GM18498 (cell line): ENCODE data around the gene STKLD1.
"Not testable (repeated sequence)": the region's sequence is repeated elsewhere in the genome, so short reads cannot be mapped to it uniquely, and the experiment has no call there.

Experiments
- ATAC-seq: cut with Tn5 transposase; IDR thresholded peaks from one replicate; pipeline ENCODE4 v1.9.1; 2021; ENCODE audit warnings: mild to moderate bottlenecking, moderate library complexity; ENCODE audit not compliant: unreplicated experiment

Gene STKLD1

DNA sequence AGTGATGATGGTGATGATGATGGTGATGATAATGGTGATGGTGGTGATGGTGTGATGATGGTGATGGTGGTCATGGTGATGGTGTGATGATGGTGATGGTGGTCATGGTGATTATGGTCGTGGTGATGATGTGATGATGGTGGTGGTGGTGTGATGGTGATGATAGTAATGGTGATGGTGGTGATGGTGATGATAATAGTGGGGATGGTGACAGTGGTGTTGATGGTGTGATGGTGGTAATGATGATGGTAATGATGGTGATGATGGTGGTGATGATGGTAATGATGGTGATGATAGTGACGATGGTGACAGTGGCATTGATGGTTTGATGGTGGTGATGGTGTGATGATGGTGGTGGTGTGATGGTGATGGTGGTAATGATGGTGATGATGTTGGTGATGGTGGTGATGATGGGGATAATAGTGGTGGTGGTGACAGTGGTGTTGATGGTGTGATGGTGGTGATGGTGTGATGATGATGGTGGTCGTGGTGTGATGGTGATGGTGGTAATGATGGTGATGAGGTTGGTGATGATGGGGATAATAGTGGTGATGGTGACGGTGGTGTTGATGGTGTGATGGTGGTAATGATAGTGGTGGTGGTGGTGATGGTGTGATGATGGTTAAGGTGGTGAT, 6.5 kb downstream of the STKLD1 start:
- no peak for ATAC-seq

DNA sequence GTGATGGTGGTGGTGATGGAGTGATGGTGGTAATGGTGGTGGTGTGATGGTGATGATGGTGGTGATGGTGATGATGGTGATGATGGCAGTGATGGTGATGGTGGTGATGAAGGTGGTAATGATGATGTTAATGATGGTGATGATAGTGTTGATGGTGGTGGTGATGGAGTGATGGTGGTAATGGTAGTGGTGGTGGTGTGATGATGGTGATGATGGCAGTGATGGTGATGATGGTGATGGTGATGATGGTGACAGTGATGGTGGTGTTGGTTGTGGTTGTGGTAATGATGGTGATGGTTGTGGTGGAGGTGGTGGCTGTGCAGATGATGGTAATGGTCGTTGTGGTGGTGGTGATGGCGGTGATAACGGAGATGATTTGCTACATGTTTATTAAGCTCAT, 7.3 kb downstream of the STKLD1 start:
- ATAC-seq: no peak

DNA sequence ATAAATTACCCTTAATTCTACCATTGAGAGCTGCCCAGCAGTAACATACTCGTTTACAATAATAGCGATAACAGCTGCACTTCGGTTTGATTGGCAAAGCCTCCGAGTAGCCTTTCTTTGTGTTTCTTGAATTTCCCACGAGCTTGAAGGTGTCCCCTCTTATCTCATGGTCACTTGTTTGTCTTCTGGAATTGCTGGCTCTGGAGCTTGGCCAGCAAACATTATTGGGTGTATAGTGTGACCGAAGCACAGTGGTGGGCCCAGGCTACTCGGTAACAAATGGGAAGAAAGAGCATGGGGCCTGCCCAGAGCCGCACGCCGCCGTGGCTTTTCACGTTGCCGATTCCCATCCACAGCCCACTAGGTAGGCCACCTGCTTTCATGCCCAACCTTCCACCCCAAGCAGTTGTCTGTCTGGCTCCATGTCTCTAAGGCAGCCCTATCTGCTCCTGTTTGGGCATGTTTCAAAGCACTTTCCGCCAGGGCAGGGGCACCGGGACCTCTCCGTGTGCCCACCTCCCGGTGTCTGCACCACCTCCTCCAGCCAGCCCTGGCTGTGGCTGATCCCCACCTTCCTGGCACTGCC, 8.7 kb downstream of the STKLD1 start:
- no peak for ATAC-seq

DNA sequence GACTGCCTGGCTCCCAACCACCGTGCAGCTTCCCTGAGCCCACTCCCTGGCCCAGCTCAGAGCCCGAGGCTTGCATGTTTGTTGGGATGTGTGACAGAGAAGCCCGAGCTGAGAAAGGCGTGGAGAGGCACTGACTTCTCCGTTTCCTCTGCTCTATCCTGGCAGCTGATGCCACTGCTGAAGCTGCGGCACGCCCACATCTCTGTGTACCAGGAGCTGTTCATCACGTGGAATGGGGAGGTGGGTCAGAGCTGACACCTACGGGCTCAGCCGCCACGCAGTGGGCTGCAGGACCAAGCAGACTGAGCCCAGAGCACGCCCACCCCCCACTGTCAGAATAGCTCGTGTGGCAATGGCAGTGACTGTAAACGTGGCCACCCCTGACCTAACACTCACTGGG, 9.3 kb downstream of the STKLD1 start:
- ATAC-seq: no peak

DNA sequence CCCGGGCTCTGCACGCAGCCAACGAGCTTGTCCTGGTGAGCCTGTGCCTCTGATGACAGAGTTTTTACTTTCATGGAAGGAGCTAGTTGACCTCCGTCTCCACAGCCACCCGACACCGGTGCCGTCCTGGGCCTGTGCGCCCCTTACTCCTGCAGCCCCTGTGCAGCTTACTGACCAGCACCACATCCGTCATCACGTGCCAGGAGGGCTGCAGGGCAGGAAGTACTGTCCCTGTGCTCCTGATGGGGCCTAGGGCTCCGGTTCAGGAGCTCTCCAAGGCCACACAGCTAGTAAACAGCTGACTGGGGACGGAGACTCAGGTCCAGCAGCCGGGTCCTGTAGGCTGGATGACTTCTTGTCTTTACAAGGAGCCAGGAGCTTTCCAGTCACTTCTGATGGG, 10.2 kb downstream of the STKLD1 start:
- no peak for ATAC-seq

DNA sequence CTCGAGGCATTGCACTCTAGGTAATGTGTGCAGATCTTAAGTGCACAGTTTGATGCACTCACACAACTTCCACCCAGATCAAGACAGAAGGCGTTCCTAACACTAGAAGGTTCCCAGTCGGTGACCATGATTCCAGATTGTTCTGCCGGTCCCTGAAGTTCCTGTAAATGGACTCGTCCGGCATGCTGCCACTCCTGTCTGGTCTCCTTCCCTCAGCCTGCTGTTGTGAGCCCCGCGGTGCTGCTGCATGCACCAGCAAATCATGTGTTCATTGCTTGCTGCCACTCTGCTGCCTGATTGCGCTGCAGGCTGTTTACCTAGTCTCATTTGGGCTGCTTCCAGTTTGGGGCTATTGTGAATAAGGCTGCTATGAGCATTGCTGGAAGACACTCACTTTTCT, 11.5 kb downstream of the STKLD1 start:
- ATAC-seq: no peak

DNA sequence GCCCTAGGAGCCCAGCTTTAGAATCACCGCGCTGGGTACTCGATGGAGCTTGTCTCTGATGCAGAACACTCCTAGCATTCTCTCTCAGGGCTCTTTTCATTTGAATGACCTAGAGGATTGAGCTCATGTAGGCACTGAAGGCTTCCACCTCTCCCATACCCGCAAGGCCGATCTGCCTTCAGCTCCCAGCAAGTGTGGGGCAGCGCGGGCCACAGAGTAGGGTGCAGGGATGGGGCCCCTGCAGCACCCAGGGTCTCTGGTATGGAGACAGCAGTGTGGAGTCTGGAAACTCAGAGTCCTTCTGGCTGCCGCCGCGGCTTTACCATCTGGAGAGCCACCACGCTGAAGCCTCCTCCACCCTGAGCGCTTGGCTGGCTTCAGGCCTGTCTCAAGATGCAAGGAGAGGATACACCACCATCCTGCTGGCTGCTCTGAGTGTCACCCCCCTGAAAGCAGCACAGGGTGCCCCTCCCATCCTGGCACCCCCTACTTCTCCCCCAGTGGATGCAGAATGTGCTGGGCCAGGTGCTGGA, 12.9 kb downstream of the STKLD1 start:
- no peak for ATAC-seq

DNA sequence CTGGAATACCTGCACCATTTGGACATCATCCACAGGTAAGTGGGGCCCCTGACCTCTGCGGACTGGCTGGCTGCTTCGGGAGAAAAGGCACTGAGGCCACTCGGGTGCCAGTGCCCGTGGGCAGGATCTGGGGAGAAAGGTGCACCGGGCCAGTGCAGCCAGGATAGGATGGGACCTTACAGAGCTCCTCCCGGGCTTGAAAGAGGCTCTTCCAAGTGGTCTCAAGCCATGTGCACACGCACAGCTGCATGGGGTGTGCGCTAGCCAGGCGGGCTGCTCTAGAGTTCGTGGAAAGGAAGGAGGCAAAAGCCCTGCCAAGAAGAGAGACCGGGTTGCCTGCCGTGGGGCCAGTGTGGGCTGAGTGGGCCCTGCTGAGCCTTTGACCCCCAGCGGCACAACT, 13.4 kb downstream of the STKLD1 start:
- ATAC-seq: no peak

DNA sequence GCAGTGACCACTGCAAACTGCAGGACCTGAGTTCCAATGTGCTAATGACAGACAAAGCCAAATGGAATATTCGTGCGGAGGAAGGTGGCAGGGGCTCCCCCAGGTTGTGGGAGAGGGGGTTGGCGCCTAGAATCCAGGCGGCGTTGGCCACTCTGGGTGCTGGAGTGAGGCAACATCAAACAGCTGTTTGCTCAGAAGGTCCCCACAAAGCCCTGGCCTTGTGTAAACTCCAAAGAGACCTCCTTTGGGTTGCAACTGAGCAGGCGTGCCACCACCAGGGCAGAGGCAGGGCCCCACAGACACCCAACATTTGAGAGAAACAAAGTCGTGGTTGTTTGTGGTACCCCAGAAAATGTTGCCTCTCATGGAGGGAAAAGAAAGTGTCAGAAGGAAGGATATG, 14.5 kb downstream of the STKLD1 start:
- ATAC-seq: no peak

DNA sequence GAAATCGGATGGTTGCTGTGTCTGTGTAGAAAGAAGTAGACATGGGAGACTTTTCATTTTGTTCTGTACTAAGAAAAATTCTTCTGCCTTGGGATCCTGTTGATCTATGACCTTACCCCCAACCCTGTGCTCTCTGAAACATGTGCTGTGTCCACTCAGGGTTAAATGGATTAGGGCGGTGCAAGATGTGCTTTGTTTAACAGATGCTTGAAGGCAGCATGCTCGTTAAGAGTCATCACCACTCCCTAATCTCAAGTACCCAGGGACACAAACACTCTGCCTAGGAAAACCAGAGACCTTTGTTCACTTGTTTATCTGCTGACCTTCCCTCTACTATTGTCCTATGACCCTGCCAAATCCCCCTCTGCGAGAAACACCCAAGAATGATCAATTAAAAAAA, 15.3 kb downstream of the STKLD1 start:
- not testable (repeated sequence) for ATAC-seq

DNA sequence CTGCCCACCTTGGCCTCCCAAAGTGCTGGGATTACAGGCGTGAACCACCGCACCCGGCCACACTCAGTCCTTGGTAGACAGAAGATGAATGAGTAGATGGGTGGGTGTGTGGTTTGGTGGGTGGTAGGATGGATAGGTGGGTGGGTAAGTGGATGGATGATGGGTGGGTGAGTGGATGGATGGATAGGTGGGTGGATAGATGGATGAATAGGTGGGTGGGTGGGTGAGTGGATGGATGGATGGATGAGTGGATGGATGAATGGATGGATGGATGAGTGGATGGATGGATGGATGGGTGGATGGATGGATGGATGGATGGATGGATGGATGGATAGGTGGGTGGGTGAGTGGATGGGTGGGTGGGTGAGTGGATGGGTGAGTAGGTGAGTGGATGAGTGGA, 16.1 kb downstream of the STKLD1 start:
- ATAC-seq: not testable (repeated sequence)

DNA sequence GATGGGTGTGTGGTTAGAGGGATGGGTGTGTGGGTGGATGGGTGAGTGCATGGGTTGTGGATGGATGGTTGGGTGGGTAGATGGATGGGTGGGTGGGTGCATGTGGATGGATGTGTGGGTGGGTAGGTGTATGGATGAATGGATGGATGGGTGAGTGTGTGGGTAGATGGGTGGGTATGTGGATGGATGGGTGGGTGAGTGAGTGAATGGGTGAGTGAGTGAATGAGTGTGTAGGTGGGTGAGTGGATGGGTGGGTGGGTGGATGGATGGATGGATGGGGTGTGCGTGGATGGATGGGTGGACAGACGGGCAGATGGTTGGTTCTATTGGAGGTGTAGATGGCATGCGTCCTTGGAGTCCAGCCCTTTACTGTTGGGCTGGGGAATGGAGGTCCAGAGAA, 17.2 kb downstream of the STKLD1 start:
- ATAC-seq: no peak

DNA sequence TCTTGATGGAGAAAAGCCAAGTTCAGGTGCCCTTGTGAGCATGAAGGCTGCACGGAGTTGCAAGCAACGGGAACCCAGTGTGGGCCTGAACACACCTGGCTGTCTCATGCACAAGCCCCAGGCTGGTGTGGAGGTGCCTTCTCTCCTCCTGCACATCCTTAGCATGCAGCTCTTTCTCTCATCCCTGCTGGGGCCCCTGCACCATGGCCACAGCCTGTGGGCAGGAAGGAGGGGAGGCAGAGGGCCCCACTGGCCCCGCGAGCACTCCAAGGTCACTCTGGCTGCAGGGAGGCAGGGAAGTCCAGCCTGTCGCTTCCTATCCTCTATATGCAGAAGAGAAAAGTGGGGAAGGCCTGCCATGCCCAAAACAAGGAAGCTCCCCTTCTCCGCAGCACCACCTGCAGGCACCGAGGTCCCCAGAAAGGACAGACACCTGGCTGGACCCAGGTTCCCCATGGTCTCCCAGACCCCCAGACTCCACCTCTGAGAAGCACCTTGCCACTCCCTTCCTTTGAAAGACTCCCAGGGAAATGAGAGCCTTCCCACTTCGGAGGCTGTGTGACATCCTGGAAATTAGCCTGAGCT, 18.6 kb downstream of the STKLD1 start:
- no peak for ATAC-seq

DNA sequence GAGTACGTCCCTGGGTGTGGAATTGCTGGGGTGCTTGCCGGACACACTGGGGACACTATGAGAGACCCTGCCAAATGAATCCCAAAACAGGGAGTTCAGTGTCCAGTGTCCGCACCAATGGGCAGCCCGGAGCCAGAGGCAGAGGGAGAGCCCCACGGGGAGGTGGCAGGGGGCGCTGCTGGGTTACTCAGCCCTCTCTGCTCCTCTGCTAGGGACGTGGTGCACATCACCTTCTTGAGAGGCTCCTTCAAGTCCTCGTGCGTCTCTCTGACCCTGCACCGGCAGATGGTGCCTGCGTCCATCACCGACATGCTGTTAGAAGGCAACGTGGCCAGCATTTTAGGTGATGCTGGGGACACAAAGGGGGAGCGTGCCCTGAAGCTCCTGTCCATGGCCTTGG, 20.8 kb downstream of the STKLD1 start:
- ATAC-seq: no peak

DNA sequence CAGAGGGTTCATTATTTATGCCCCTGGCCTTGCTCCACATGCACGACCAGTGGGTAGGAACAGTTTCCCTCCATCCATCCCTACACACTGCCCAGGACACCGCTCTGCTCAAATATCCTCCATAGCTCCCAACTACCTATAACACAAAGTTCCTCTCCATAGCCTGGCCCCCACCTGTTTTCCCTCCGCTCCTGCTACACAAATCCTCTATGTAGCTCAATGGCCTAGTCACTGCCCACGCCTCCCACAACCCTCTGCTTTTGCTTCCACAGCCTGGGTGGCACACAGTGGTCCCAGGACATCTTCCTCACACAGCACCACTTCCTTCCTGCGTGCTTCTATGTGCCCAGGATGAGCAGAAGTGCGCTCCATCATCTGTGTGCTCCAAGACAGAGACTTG, 21.2 kb downstream of the STKLD1 start:
- ATAC-seq: no peak

DNA sequence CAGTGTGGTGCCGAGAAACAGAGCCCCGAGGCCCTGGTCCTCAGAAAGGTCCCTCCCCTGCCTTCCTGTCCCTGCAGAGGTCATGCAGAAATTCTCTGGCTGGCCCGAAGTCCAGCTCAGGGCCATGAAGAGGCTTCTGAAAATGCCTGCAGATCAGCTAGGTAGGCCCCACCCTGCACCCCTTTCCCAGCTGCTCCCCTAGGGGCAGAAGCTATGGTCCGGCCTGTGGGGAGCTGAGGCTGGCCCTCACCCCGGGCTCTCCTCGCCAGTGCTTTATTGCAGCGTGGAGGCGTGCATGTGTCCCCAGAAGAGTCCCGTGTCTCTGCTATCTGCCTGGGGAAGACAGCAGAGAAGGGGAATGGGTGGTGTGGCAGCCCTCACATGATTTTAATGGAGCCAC, 21.7 kb downstream of the STKLD1 start:
- no peak for ATAC-seq

DNA sequence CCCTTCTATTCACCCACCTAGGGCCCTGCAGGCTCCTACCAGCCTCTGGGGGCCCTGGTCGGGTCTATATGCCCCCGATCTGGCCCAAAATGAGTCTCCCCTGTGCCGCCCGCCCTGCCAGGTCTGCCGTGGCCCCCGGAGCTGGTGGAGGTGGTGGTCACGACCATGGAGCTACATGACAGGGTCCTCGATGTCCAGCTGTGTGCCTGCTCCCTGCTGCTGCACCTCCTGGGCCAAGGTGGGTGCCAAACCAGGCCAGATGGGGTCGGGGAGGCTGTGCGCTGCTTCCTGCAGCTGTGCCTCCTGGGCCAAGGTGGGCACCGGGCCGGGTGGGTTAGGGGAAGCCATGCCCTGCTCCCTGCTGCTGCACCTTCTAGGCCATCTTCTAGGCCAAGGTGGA, 24.1 kb downstream of the STKLD1 start:
- no peak for ATAC-seq

DNA sequence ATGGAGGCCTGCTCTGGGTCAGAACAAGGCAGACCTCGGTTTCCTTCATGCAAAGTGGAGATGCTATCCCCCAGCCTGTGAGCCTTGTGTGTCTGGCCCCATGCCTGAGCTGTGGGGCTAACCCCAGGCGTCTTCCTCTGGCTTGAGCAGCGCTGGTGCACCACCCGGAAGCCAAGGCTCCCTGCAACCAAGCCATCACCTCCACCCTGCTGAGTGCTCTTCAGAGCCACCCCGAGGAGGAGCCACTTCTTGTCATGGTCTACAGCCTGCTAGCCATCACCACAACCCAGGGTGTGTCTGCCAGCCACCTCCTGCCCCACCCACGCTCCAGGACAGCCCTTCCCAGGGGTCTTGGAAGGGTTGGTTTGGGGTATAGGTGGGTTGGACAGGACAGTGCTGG, 25.4 kb downstream of the STKLD1 start:
- no peak for ATAC-seq

DNA sequence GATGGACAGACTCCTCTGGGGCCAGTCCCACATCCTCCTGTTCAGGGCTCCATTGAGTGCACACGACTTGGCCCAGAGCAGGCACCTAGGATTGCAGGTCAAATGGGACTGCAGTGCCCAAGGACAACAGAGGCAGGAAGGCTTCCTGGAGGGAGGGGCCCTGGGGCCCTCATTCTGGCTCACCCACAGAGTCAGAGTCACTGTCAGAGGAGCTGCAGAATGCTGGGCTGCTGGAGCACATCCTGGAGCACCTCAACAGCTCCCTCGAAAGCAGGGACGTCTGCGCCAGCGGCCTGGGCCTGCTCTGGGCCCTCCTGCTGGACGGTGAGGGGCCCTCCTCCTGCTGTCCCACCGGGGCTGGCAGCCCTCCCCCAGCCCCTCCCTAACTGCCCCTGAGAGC, 26.5 kb downstream of the STKLD1 start:
- no peak for ATAC-seq

DNA sequence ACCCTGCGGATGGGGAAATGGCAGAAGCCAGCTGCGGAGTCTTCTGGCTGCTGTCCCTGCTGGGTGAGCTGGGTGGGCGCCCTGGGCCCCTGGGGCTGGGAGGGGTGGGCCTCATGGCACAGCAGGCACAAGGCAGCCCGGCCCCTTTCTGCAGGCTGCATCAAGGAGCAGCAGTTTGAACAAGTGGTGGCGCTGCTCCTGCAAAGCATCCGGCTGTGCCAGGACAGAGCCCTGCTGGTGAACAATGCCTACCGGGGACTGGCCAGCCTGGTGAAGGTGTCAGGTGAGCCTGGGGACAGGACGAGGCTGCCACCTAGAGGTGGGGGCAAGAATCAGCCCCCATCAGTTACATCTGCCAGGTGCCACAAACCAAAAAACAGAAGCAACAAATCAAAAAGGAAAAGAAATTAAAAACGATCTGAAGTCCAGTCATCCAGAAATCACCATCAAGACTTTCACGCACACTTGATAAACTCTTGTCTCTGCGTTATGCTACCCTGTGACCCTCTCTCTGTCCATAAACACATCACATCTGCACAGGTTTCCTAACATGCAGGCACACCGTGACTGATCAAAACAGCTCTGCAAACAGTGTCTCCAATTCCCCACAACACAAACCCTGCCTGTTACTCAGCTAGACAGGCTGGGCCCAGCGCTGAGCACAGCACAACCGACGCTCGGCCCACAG, 27.7 kb downstream of the STKLD1 start:
- ATAC-seq: no peak

DNA sequence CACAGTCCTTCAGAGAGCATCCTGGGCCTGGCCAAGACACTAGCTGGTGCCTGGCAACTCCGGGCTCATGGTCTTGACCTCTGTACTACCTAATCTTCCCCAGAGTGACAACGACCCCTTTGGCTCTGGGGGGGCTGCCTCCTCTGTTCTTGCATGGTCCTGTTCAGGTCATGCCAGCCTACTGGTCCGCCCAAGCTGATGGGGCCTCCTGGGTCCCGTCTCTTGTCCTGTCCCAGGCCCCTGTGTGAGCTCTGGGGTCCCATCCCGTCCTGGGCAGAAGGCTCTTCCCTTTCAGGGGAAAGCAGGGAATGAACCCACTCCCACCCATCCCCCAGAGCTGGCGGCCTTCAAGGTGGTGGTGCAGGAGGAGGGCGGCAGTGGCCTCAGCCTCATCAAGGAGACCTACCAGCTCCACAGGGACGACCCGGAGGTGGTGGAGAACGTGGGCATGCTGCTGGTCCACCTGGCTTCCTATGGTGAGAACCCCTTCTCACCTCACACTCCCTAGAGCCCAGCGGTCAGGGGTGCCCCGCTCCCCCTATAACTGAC, 28.4 kb downstream of the STKLD1 start:
- no peak for ATAC-seq
